Muscle of arm (tissue), 12 donors: ENCODE measurements around the gene FBXO11. TPM values are rescaled to one million over a fixed set of nuclear protein-coding genes. Genes with fewer than 3 reads are reported as not detected.
A peak's percentile ranks its signal among the peaks of the same experiment; 100 is the strongest.

Experiments used
- DNase-seq: peaks from one replicate; pipeline ENCODE4 v3.0.0-alpha.2; 2013
- polyA plus RNA-seq, 12 donors: library from polyadenylated mRNA; unstranded; fragments of 120-200 nt; gene quantifications; one replicate each; pipeline ENCODE4 v1.2.1, GENCODE V29; 2013; ENCODE audit not compliant: insufficient read length in 12 of 12

Gene FBXO11
- polyA plus RNA-seq, 12 donors, result 35.4 to 83.9 (median 55.4) TPM; not detected in 1

- DNase-seq, result no peak
Measured at GRCh38 chr2:47796090-47796697, 110.1 kb downstream of the FBXO11 start.

- DNase-seq, result no peak
Measured at GRCh38 chr2:47785986-47786385, 120.3 kb downstream of the FBXO11 start.

GRCh38 chr2:47784352-47784851 is 121.9 kb downstream of the FBXO11 start:
- DNase-seq, result peak; percentile 15

- peak; percentile 75 for DNase-seq
Measured at GRCh38 chr2:47783486-47784351, 122.6 kb downstream of the FBXO11 start.

- peak; percentile 88 for DNase-seq
Measured at GRCh38 chr2:47782671-47783485, 123.4 kb downstream of the FBXO11 start, which contains the start of gene MSH6. MSH6 (plus strand) TSS chr2:47783145; CDS start chr2:47783234, 89 bp downstream.

GRCh38 chr2:47782381-47782670 is 124.0 kb downstream of the FBXO11 start:
- DNase-seq, result no peak

- no peak for DNase-seq
Measured at GRCh38 chr2:47779426-47779790, 126.9 kb downstream of the FBXO11 start.

- no peak for DNase-seq
Measured at GRCh38 chr2:47778698-47779425, 127.4 kb downstream of the FBXO11 start.

GRCh38 chr2:47777277-47777937 is 128.9 kb downstream of the FBXO11 start:
- no peak for DNase-seq

GRCh38 chr2:47774567-47774966 is 131.7 kb downstream of the FBXO11 start:
- DNase-seq, result no peak

- no peak for DNase-seq
Measured at GRCh38 chr2:47772343-47772742, 134.0 kb downstream of the FBXO11 start.

- no peak for DNase-seq
Measured at GRCh38 chr2:47771211-47771610, 135.1 kb downstream of the FBXO11 start.

GRCh38 chr2:47769318-47769717 is 137.0 kb downstream of the FBXO11 start:
- DNase-seq, result no peak

- peak; percentile 53 for DNase-seq
Measured at GRCh38 chr2:47767880-47768609, 138.3 kb downstream of the FBXO11 start.

GRCh38 chr2:47767497-47767844 is 138.8 kb downstream of the FBXO11 start:
- DNase-seq, result no peak

- DNase-seq, result no peak
Measured at GRCh38 chr2:47751856-47752414, 154.4 kb downstream of the FBXO11 start.

GRCh38 chr2:47747878-47748277 is 158.4 kb downstream of the FBXO11 start:
- DNase-seq, result no peak

GRCh38 chr2:47744074-47744473 is 162.2 kb downstream of the FBXO11 start:
- DNase-seq, result no peak

GRCh38 chr2:47741637-47742036 is 164.7 kb downstream of the FBXO11 start:
- DNase-seq, result no peak

GRCh38 chr2:47741101-47741500 is 165.2 kb downstream of the FBXO11 start:
- no peak for DNase-seq
